ENCODE measurements around the gene BRD1.

- TF ChIP-seq CTCF (IDR thresholded peaks at IDR 0.05) (no peak), POLR2A (IDR thresholded peaks at IDR 0.05) (no peak), POLR2AphosphoS5 (IDR thresholded peaks at IDR 0.05) (no peak)
Measured at GRCh38 chr22:49771266-49772065, 56.2 kb downstream of the BRD1 start.

Measured in sigmoid colon (tissue), 4 donors.